Thyroid gland (tissue), 4 donors: ENCODE measurements around the gene SPATA13. TPM values are rescaled to one million over a fixed set of nuclear protein-coding genes. Genes with fewer than 3 reads are reported as not detected.

ENCODE experiments used
- DNase-seq, 2 donors: peaks; one replicate each; pipeline ENCODE4 v3.0.0-alpha.2; 2019
- H3K27ac ChIP-seq, 3 donors: fragments of 200-600 bp; sonication (generic); 1 replicate in 2 of 3; 2 replicates in 1 of 3; pipeline ENCODE4 v1.5.1; 2016 to 2019; ENCODE audit warnings: mild to moderate bottlenecking in 1 of 3, moderate library complexity in 1 of 3
- H3K27me3 ChIP-seq: fragments of 200-600 bp; sonication (generic); one replicate; pipeline ENCODE4 v1.5.1; 2019
- H3K36me3 ChIP-seq, 2 donors: fragments of 200-600 bp; sonication (generic); one replicate each; pipeline ENCODE4 v1.5.1; 2016 to 2019
- H3K4me1 ChIP-seq, 2 donors: fragments of 200-600 bp; sonication (generic); one replicate each; pipeline ENCODE4 v1.5.1; 2017 to 2019
- H3K4me3 ChIP-seq, 3 donors: fragments of 200-600 bp; sonication (generic); replicated peaks in 1 of 3; 1 replicate in 2 of 3; 2 replicates in 1 of 3; pipeline ENCODE4 v1.5.1; 2016; ENCODE audit warnings: mild to moderate bottlenecking in 1 of 3
- H3K9me3 ChIP-seq: fragments of 200-600 bp; sonication (generic); one replicate; pipeline ENCODE4 v1.5.1; 2017
- POLR2A ChIP-seq, 2 donors: fragments of 450-650 bp; IDR thresholded peaks; one replicate each; pipeline ENCODE4 v1.6.1; 2017; ENCODE audit warnings: antibody characterized with exemption in 2 of 2, mild to moderate bottlenecking in 2 of 2, moderate library complexity in 1 of 2
- WGBS, 2 donors: methylation state at CpG; one replicate each; pipeline ENCODE4 v1.1.5; 2017; 5-methylcytosine and 5-hydroxymethylcytosine counted together
- intact Hi-C: fragments of 100-400 bp; cut with DNase I; formaldehyde crosslinking; loops from one replicate; pipeline ENCODE4 v1.15.1; 2023
- total RNA-seq, 4 donors: library from RNA; depleted of rRNA; stranded (reverse); fragments of >200 nt; gene quantifications; one replicate each; pipeline ENCODE4 v1.2.3, GENCODE V29; 2016
- TF ChIP-seq, protein P1 (sequence below), 6 experiments: fragments of 200-600 bp in 3 of 6; fragments of 450-650 bp in 3 of 6; sonication (generic) in 3 of 6; IDR thresholded peaks; one replicate each; pipeline ENCODE4 v1.5.1; 2016 to 2019; ENCODE audit warnings: antibody characterized with exemption in 6 of 6, mild to moderate bottlenecking in 2 of 6, inconsistent platforms in 1 of 6, moderate library complexity in 1 of 6

SPATA13 gene
- total RNA-seq, 4 donors from 2014 or later = 43.2 to 95.4 (median 51.1) TPM

- intact Hi-C loops = no loop called here
- H3K9me3 ChIP-seq = no peaks in the 10 kb centered on the region
- 92 to 93% methylated on average over 13 of the region's 13 CpGs for WGBS, 2 donors
- H3K36me3 ChIP-seq = no peaks in the 10 kb centered on the region
- no peaks in the 10 kb centered on the region for H3K27me3 ChIP-seq
- TF ChIP-seq, protein P1, sequence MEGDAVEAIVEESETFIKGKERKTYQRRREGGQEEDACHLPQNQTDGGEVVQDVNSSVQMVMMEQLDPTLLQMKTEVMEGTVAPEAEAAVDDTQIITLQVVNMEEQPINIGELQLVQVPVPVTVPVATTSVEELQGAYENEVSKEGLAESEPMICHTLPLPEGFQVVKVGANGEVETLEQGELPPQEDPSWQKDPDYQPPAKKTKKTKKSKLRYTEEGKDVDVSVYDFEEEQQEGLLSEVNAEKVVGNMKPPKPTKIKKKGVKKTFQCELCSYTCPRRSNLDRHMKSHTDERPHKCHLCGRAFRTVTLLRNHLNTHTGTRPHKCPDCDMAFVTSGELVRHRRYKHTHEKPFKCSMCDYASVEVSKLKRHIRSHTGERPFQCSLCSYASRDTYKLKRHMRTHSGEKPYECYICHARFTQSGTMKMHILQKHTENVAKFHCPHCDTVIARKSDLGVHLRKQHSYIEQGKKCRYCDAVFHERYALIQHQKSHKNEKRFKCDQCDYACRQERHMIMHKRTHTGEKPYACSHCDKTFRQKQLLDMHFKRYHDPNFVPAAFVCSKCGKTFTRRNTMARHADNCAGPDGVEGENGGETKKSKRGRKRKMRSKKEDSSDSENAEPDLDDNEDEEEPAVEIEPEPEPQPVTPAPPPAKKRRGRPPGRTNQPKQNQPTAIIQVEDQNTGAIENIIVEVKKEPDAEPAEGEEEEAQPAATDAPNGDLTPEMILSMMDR (IDR thresholded peaks at IDR 0.05) = no peak
- no peak for TF ChIP-seq POLR2A (IDR thresholded peaks at IDR 0.05)
- peaks cover 21% of the 10 kb centered on the region in 2 donors for H3K4me1 ChIP-seq
- H3K27ac ChIP-seq = no peak overlapping the region
- DNase-seq = no peak
- H3K4me3 ChIP-seq = no peak overlapping the region
Measured at GRCh38 chr13:24276861-24277260, 116.3 kb downstream of the SPATA13 start.

GRCh38 chr13:24277761-24278160, 117.2 kb downstream of the SPATA13 start:
- Histone ChIP-seq H3K27me3 (no peaks in the 10 kb centered on the region), H3K4me3 (no peak overlapping the region), H3K27ac (no peak overlapping the region), H3K36me3 (peaks cover 0 to 2% of the 10 kb centered on the region in 2 donors), H3K4me1 (peaks cover 12% of the 10 kb centered on the region in 2 donors), H3K9me3 (no peaks in the 10 kb centered on the region)
- TF ChIP-seq, protein P1 (IDR thresholded peaks at IDR 0.05) = no peak
- no peak for TF ChIP-seq POLR2A (IDR thresholded peaks at IDR 0.05)
- intact Hi-C loops = no loop called here
- no peak for DNase-seq
- WGBS, 2 donors = 97% methylated on average over 6 of the region's 6 CpGs

GRCh38 chr13:24279327-24280110, 119.0 kb downstream of the SPATA13 start:
- no peak overlapping the region for H3K27ac ChIP-seq

GRCh38 chr13:24280720-24281119, 120.2 kb downstream of the SPATA13 start:
- 83 to 87% methylated on average over 7 of the region's 7 CpGs for WGBS, 2 donors
- TF ChIP-seq POLR2A (IDR thresholded peaks at IDR 0.05) = no peak
- TF ChIP-seq, protein P1 (IDR thresholded peaks at IDR 0.05) = no peak

More at GRCh38 chr13:24279327-24280110, 119.0 kb downstream of the SPATA13 start:
- Histone ChIP-seq H3K27me3 (no peaks in the 10 kb centered on the region), H3K4me3 (no peak overlapping the region), H3K4me1 (peaks cover 0 to 8% of the 10 kb centered on the region in 2 donors), H3K9me3 (no peaks in the 10 kb centered on the region), H3K36me3 (peaks cover 3 to 4% of the 10 kb centered on the region in 2 donors)
- intact Hi-C loops = no loop called here
- TF ChIP-seq, protein P1 (IDR thresholded peaks at IDR 0.05) = no peak
- no peak for TF ChIP-seq POLR2A (IDR thresholded peaks at IDR 0.05)
- DNase-seq = no peak
- WGBS, 2 donors = 81 to 83% methylated on average over 8 of the region's 8 CpGs

More at GRCh38 chr13:24280720-24281119, 120.2 kb downstream of the SPATA13 start:
- DNase-seq = no peak
- Histone ChIP-seq H3K36me3 (peaks cover 3 to 4% of the 10 kb centered on the region in 2 donors), H3K4me1 (peaks cover 0 to 8% of the 10 kb centered on the region in 2 donors), H3K27ac (no peak overlapping the region), H3K9me3 (no peaks in the 10 kb centered on the region), H3K27me3 (no peaks in the 10 kb centered on the region), H3K4me3 (no peak overlapping the region)
- intact Hi-C loops = no loop called here
